GM19372 (cell line): ENCODE results near the gene FAM13C.
"Not testable (repeated sequence)": the region's sequence is repeated elsewhere in the genome, so short reads cannot be mapped to it uniquely, and the experiment has no call there.

Source experiments
- ATAC-seq: cut with Tn5 transposase; IDR thresholded peaks from one replicate; pipeline ENCODE4 v1.9.1; 2021; ENCODE audit warnings: mild to moderate bottlenecking, low read depth, moderate library complexity; ENCODE audit not compliant: unreplicated experiment

The FAM13C gene

DNA sequence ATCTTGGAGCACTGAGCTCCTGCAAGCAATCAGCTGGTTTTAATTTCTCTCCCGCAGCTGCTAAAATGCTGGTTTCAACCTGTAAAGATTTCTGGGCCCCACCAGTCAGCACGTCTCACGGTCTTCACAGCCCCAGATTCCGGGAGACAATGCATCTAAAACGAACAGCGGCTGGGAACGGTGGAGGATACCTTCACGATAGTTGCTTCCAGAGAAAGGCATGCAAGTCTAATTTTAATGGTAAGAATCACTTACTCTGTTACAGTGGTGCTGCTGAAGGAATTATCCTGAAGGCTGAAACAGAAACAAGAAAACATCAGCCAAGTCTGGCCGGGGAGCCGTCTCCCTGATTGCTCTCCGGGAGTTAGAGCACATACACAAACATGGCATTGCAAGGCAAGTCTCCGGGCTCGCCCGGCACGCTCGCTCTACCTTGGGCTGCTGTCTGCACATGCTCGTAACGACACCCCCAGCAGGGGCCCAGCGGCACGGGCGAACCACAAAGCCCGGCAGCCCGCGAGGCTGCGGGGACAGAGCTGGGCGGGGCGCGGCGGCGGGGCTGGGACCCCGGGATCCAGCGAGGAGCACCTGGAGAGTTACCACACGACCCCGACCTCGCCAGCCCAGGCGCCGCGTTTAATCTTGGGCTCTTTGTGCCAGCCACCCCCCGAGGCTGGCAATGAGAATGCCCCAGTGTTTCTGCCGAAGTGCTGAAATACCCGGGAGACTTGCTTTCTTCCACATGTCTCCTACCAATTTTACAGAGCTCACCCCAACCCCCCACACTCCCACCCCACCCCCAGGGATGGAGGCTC lies at the start of gene FAM13C:
TSS of gene FAM13C (minus strand) at position 406 of the 815 bp plus-strand sequence. CDS start at position 317, 89 bp downstream.
- ATAC-seq, result no peak

DNA sequence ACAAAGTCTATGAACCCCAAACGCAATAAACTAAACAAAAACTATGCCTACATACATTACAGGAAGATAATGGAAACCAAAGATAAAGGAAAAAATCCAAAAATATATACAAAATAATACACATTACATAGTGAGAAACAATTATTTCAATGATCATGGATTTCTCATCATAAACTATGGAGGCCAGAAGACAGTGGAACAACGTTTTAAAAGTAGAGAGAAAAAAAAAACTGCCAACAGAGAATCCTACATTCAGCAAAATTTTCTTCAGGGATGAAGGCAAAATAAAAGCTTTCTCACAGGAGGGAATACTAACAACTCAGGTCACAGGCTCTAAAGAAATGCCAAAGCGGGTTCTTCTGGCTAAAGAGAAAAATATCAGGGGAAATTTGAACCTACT lies 42.9 kb upstream of the FAM13C start:
- ATAC-seq, result no peak

DNA sequence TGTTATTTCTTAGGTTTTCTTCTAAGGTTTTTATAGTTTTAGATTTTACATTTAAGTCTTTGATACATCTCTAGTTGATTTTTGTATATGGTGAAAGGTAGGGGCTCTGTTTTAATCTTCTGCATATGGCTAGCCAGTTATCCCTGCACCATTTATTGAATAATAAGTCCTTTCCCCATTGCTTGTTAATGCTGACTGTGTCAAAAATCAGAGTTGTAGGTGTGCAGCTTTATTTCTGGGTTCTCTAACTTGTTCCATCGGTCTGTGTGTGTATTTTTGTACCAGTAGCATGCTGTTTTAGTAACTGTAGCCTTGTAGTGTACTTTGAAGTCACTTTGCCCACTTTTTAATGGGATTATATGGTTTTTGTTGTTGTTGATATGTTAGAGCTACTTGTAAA lies 37.9 kb upstream of the FAM13C start:
- no peak for ATAC-seq

DNA sequence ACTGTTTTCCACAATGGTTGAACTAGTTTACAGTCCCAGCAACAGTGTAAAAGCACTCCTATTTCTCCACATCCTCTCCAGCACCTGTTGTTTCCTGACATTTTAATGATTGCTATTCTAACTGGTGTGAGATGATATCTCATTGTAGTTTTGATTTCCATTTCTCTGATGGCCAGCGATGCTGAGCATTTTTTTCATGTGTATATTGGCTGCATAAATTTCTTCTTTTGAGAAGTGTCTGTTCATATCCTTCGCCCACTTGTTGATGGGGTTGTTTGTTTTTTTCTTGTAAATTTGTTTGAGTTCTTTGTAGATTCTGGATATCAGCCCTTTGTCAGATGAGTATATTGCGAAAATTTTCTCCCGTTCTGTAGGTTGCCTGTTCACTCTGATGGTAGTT lies 37.0 kb upstream of the FAM13C start:
- not testable (repeated sequence) for ATAC-seq

DNA sequence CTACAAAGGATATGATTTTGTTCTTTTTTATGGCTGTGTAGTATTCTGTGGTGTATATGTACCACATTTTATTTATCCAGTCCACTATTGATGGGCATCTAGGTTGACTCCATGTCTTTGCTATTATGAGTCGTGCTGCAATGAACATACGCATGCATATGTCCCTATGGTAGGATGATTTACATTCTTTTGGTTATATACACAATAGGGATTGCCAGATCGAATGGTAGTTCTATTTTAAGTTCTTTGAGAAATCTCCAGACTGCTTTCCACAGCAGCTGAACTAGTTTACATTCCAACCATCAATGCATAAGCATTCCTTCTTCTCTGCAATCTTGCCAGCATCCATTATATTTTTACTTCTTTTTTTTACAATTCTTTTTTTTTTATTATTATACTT lies 35.6 kb upstream of the FAM13C start:
- ATAC-seq, result no peak

DNA sequence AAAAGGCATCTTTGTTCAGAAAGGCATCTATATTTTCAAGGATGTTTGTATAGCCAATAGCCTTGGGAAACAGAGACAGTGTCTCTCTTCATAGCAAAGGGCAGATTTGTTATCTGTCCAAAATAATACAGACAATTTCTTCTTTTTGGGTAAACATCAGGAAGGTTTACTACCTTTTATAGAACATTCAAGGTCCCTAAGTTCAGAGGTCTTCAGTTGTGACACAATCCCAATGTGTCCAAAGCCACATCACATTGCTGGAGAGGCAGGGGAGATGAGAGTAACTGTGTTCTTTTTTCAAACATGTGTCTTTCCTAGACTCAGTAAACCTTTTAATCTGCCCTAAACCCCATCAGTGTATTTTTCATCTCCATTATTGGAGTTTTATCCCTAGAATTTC lies 33.6 kb upstream of the FAM13C start:
- no peak for ATAC-seq

- no peak for ATAC-seq
Measured at GRCh38 chr10:59393349-59393748, 31.0 kb upstream of the FAM13C start.

DNA sequence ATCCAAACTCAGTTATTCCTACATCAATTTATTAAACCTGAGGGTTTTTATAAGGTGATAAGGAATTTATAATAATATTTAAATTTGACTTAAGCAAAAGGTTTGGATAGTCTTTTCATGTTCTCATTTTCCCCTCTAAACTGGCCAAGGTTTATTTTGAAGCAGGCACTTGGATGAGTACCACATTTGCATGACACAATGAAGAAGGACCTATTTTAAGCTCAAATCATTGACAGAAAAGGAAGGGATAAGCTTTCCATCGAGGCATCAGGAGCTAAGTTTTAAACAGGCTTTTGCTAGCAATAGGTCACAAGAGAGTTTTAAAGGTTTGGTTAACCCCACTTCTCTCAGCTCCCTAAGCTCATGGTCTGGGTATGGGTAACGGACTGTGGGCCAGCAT lies 28.7 kb upstream of the FAM13C start:
- ATAC-seq, result no peak

GRCh38 chr10:59388671-59388976 lies 26.3 kb upstream of the FAM13C start:
- ATAC-seq, result no peak

- no peak for ATAC-seq
Measured at GRCh38 chr10:59387951-59388670, 25.8 kb upstream of the FAM13C start.

DNA sequence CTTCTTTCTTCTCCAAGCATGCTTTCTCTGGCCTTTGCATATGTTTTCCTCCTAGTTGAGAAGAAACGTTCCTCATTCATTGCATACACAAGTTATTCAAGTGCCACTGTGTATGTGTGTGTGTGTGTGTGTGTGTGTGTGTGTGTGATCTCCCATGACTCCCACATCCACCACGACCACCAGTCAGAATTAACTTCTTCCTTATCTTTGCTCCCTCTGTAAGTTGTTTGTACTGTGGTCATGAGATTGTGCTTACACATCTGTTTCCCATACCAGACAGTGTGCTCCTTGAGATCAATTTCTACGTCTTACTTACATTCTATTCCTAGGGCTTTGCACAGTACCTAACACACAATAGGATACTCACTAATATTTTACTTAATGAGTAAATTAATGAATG lies 22.4 kb upstream of the FAM13C start:
- no peak for ATAC-seq

GRCh38 chr10:59383908-59384307 lies 21.6 kb upstream of the FAM13C start:
- ATAC-seq, result no peak

DNA sequence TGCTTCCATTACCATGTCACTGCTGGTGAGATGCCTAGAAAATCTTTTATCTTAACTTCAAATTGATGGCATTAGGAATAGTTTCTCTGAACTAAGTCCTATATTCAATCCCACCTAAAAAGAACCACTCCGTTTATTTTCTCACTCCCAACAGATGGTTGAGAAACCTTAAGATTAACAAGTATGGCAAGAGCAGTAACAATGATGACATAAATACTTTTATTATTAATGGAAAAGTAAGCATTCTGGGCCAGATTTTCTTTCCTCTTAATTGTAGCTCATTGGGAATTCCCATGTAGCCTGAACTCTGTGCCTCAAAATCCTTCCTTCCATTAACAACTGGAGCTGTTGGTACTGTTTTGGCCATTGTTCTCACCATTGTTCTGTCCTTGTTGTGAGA lies 21.1 kb upstream of the FAM13C start:
- ATAC-seq, result no peak

DNA sequence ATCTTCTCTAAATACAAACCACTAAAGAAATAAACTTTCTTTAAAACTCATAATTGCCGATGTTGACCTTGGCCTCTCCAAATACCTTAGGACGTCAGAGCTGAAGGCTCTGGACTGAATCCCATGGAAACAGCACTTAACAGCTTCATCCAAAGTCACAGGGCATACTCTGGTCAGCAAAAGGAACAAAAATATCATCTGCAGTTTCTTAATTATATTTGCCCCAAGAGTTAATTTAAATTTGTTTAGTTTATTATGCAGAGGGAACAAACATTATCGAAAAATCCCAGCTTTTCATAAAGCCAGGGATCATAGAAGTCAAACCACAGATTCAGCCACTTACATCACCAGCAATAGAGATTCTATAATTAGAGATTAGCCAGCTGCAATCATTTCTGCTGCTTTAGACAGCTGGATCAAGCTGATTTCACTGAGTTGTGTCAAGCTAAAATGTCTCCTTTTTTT lies 20.5 kb upstream of the FAM13C start:
- ATAC-seq, result no peak

DNA sequence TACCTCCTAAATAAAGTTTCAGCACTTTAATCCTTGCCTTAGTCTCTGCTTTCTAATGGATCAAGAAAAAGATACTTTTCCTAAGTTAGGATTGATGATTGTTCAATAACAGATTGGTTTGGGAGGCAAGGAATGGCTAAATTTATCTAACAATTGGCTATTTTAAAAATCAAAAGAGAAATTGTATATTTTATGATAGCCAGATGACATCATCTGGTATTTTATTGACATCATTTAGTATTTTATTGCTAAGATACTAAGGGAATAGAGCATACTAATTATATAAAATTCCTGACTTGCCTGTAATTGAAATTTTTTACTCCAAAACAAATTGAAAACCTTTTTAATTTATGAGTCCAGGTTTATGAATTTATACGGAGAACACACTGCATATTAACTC lies 19.3 kb upstream of the FAM13C start:
- ATAC-seq, result no peak

GRCh38 chr10:59376846-59377245 lies 14.5 kb upstream of the FAM13C start:
- ATAC-seq, result no peak

GRCh38 chr10:59375990-59376389 lies 13.6 kb upstream of the FAM13C start:
- no peak for ATAC-seq

DNA sequence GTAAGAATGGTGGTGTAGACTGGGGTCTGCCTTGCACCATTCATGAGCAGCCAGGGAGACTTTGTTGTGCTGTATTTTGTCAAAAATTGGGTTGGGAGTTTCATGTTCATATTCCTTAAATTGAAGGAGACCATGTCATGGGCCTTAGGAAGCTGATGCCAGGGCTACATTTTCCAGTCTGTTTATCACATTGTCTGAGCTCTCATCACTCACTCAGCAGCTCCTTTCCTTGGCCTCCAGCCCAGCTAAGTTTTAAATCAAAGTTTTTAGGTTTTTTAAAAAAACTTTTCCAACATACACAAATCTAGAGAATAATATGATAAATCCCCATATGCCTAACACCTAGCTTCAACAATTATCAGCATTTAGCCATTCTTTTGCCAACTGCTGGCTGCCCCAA lies 12.6 kb upstream of the FAM13C start:
- no peak for ATAC-seq

- ATAC-seq, result no peak
Measured at GRCh38 chr10:59373071-59373470, 10.7 kb upstream of the FAM13C start.

GRCh38 chr10:59372543-59372942 lies 10.2 kb upstream of the FAM13C start:
- no peak for ATAC-seq

- no peak for ATAC-seq
Measured at GRCh38 chr10:59366290-59366689, 3.9 kb upstream of the FAM13C start.

DNA sequence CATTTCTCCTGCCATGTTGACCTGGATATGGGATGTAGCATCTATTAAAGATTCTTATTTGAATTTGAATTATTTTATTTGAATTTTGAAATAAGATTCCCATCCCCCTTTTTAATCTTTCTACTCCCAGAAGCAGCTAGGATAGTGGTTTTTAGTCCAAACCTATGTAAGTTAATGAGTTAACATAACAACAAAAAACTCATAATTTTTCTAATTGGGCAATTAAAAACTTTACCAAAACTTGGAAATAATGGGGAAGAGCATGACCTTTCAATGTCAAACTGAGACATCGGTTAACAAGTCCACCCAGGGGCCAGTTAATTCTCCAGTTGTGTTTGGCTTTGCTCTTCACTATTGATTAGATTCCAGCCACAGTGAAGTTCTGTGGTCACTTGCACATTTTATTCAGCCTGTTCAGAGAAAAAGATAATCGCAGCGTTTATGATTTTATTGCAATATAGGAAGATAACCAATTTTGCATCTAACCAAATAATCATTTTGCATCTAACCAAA lies 1.2 kb upstream of the FAM13C start:
- ATAC-seq, result no peak
